K562 (cell line): ENCODE data around the gene PSMD4. TPM values are rescaled to one million over a fixed set of nuclear protein-coding genes. Genes with fewer than 3 reads are reported as not detected.

Source experiments
- CBX8 ChIP-seq: fragments of 200-600 bp; sonication (generic); IDR thresholded peaks from 2 replicates; pipeline ENCODE4 v1.6.1; 2012; ENCODE audit warnings: borderline replicate concordance, mixed run types, low read depth, mild to moderate bottlenecking, moderate library complexity, mixed read lengths, low read length, control low read depth, inconsistent platforms; ENCODE audit not compliant: poor library complexity, severe bottlenecking; ENCODE audit errors: extremely low read depth
- CEBPG ChIP-seq, 3 experiments: fragments of 200-800 bp in 1 of 3; sonication (Bioruptor generic) in 1 of 3; sonication (generic) in 1 of 3; formaldehyde crosslinking in 1 of 3; IDR thresholded peaks in 2 of 3; conservative IDR thresholded peaks in 1 of 3; 2 replicates each; pipeline versions ENCODE4 v1.6.1 to v1.8.0; 2016 to 2022; ENCODE audit warnings: missing compliant biosample characterization in 2 of 3, missing genetic modification characterization in 2 of 3, mild to moderate bottlenecking in 1 of 3, missing genetic modification reagents in 1 of 3
- CSDE1 ChIP-seq, 2 experiments: fragments of 450-650 bp; IDR thresholded peaks; 2 replicates each; pipeline ENCODE4 v1.6.1; 2016; ENCODE audit warnings: mild to moderate bottlenecking in 1 of 2
- ETV5 ChIP-seq: sonication (generic); formaldehyde crosslinking; IDR thresholded peaks from 2 replicates; pipeline ENCODE4 v1.4.0; 2020; ENCODE audit warnings: low read depth, mild to moderate bottlenecking, missing genetic modification reagents
- HMG20A ChIP-seq: fragments of 450-650 bp; formaldehyde crosslinking; conservative IDR thresholded peaks from 2 replicates; pipeline ENCODE4 v1.4.0; 2020; ENCODE audit warnings: mild to moderate bottlenecking, mixed read lengths
- MAFF ChIP-seq: IDR thresholded peaks from 2 replicates; pipeline ENCODE4 v1.6.1; 2012; ENCODE audit warnings: low read length, improper control_type of control experiment
- NFE2L1 ChIP-seq: fragments of 450-650 bp; IDR thresholded peaks from 2 replicates; pipeline ENCODE4 v1.6.1; 2016; ENCODE audit warnings: missing genetic modification characterization, low read depth, mild to moderate bottlenecking, missing compliant biosample characterization, moderate library complexity, borderline replicate concordance
- NONO ChIP-seq, 2 experiments: fragments of 200-400 bp in 1 of 2; fragments of 450-650 bp in 1 of 2; formaldehyde crosslinking in 1 of 2; IDR thresholded peaks; 2 replicates each; pipeline ENCODE4 v1.6.1; 2017; ENCODE audit warnings: low read depth in 2 of 2, mild to moderate bottlenecking in 2 of 2, moderate library complexity in 2 of 2, low read length in 1 of 2
- POLR3A ChIP-seq: IDR thresholded peaks from 2 replicates; pipeline ENCODE4 v1.6.1; 2011; ENCODE audit warnings: borderline replicate concordance, mild to moderate bottlenecking, moderate library complexity; ENCODE audit not compliant: insufficient read length, insufficient read depth; ENCODE audit errors: extremely low read depth
- TCF7 ChIP-seq: sonication (generic); IDR thresholded peaks from 2 replicates; pipeline ENCODE4 v1.6.1; 2016; ENCODE audit warnings: antibody characterized with exemption, borderline replicate concordance
- XRCC3 ChIP-seq: fragments of 450-650 bp; IDR thresholded peaks from 2 replicates; pipeline ENCODE4 v1.6.1; 2017; ENCODE audit warnings: mild to moderate bottlenecking, moderate library complexity
- ZC3H11A ChIP-seq: IDR thresholded peaks from 2 replicates; pipeline ENCODE4 v1.6.1; 2012; ENCODE audit warnings: low read depth, low read length, improper control_type of control experiment
- ZC3H8 ChIP-seq: fragments of 450-650 bp; IDR thresholded peaks from 2 replicates; pipeline ENCODE4 v1.6.1; 2017
- ZNF134 ChIP-seq: fragments of 250-450 bp; sonication (Bioruptor Pico); conservative IDR thresholded peaks from 2 replicates; pipeline ENCODE4 v1.4.0; 2020
- ZNF165 ChIP-seq: fragments of 250-450 bp; sonication (Bioruptor Pico); IDR thresholded peaks from 2 replicates; pipeline ENCODE4 v1.4.0; 2020; ENCODE audit warnings: borderline replicate concordance
- ZNF274 ChIP-seq: IDR thresholded peaks from 2 replicates; pipeline ENCODE4 v1.6.1; 2011; ENCODE audit warnings: low read depth, mild to moderate bottlenecking, low read length, moderate library complexity, borderline replicate concordance
- ZNF764 ChIP-seq: fragments of 250-450 bp; sonication (Bioruptor Pico); IDR thresholded peaks from 2 replicates; pipeline ENCODE4 v1.4.0; 2020; ENCODE audit warnings: low read depth, mild to moderate bottlenecking, moderate library complexity
- ZNF77 ChIP-seq: fragments of 250-450 bp; sonication (Bioruptor Pico); IDR thresholded peaks from 2 replicates; pipeline ENCODE4 v1.5.0; 2020
- polyA plus RNA-seq, 8 experiments: library from polyadenylated mRNA; depleted of rRNA in 4 of 8; stranded (reverse) in 5 of 8; unstranded in 3 of 8; fragments of >200 nt; fragmentation: Nextera tagmentation in 2 of 8; fragmentation: Illumina TruSeq in 1 of 8; extraction: Ambion mirVana in 2 of 8; extraction: Trizol in 1 of 8; gene quantifications; 2 replicates each; pipeline versions ENCODE4 v1.2.1 to v1.2.3, GENCODE V29; 2011 to 2014; ENCODE audit warnings: inconsistent platforms in 1 of 8, missing spikeins in 1 of 8
- total RNA-seq, 7 experiments: library from RNA; depleted of rRNA in 6 of 7; stranded (reverse); fragments of >200 nt in 6 of 7; fragmentation: Illumina TruSeq in 2 of 7; extraction: Trizol in 2 of 7; gene quantifications; 2 replicates each; pipeline versions ENCODE4 v1.2.1 to v1.2.3, GENCODE V29; 2011 to 2021; ENCODE audit warnings: low replicate concordance in 1 of 7
- TF ChIP-seq, protein P1 (sequence below): sonication (generic); formaldehyde crosslinking; IDR thresholded peaks from 2 replicates; pipeline ENCODE4 v1.8.0; 2022; ENCODE audit warnings: missing genetic modification reagents, mild to moderate bottlenecking, moderate library complexity, borderline replicate concordance
- TF ChIP-seq, protein P2 (sequence below): fragments of 450-650 bp; IDR thresholded peaks from 2 replicates; pipeline ENCODE4 v1.6.1; 2018; ENCODE audit warnings: mild to moderate bottlenecking, low read depth; ENCODE audit not compliant: partially characterized antibody
- TF ChIP-seq, protein P3 (sequence below): fragments of 250-450 bp; sonication (Bioruptor Pico); IDR thresholded peaks from 2 replicates; pipeline ENCODE4 v1.8.0; 2022; ENCODE audit warnings: moderate library complexity, mild to moderate bottlenecking, inconsistent platforms
- TF ChIP-seq, protein P4 (sequence below): fragments of 450-650 bp; IDR thresholded peaks from 2 replicates; pipeline ENCODE4 v1.6.1; 2017; ENCODE audit warnings: mild to moderate bottlenecking, moderate library complexity

The PSMD4 gene
- total and polyA plus RNA-seq, 9 of the 15 experiments (the other 6 are each of a cell fraction or from before 2014, with no cell fraction given): 194 to 353 (median 295) TPM

DNA sequence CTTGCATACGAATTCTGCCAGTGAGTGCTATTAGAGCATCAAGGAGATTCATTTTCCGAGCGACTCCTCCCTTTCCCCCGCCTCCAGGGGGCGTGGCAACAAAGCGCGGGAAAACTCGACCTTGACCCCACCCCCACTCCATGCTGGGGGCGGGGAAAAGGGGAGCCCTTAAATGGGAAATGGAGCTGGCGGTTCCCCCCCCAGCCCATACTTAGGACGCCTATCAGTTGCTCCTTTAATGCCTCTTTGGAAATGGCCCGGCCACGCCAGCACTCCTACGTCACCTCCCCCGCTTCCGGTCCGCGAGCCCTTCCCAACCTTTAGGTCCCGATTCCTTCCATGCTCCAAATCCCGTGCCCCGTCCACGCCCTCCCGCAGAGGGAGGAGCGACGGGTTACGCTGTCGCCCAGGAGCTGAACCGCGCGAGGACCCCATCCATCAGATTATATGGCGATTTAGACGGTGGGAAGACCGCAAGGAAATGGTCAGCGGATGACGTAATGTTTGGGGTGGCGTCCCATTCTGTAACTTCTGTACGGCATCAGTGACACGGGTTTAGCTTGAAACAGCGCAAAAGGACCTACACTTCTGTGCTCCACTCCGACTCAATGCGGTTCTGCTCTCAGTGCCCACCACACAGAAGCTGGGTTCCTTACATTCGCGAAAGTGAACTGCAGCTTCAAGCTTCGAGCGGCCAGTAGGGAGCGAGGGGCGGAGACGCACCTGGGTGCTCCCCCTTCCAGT lies 26.9 kb downstream of the PSMD4 start (continued):
- no peak for TF ChIP-seq CBX8
- TF ChIP-seq, protein P1, sequence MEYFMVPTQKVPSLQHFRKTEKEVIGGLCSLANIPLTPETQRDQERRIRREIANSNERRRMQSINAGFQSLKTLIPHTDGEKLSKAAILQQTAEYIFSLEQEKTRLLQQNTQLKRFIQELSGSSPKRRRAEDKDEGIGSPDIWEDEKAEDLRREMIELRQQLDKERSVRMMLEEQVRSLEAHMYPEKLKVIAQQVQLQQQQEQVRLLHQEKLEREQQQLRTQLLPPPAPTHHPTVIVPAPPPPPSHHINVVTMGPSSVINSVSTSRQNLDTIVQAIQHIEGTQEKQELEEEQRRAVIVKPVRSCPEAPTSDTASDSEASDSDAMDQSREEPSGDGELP (CRISPR knock-in tag): peak; percentile 78; the same call in 1 of the 2 replicates
- TF ChIP-seq CSDE1 (IDR thresholded peaks at IDR 0.05): peak in 1 of 2 experiments; percentile 58; a peak in 1 of 4 replicates
- no peak for TF ChIP-seq MAFF
- no peak for TF ChIP-seq ZNF274
- no peak for TF ChIP-seq POLR3A
- no peak for TF ChIP-seq ZNF165 (CRISPR knock-in tag)
- TF ChIP-seq ETV5 (CRISPR knock-in tag): peak; percentile 90
- TF ChIP-seq, protein P2, sequence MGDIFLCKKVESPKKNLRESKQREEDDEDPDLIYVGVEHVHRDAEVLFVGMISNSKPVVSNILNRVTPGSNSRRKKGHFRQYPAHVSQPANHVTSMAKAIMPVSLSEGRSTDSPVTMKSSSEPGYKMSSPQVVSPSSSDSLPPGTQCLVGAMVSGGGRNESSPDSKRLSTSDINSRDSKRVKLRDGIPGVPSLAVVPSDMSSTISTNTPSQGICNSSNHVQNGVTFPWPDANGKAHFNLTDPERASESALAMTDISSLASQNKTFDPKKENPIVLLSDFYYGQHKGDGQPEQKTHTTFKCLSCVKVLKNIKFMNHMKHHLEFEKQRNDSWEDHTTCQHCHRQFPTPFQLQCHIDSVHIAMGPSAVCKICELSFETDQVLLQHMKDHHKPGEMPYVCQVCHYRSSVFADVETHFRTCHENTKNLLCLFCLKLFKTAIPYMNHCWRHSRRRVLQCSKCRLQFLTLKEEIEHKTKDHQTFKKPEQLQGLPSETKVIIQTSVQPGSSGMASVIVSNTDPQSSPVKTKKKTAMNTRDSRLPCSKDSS: no peak
- TF ChIP-seq, protein P3, sequence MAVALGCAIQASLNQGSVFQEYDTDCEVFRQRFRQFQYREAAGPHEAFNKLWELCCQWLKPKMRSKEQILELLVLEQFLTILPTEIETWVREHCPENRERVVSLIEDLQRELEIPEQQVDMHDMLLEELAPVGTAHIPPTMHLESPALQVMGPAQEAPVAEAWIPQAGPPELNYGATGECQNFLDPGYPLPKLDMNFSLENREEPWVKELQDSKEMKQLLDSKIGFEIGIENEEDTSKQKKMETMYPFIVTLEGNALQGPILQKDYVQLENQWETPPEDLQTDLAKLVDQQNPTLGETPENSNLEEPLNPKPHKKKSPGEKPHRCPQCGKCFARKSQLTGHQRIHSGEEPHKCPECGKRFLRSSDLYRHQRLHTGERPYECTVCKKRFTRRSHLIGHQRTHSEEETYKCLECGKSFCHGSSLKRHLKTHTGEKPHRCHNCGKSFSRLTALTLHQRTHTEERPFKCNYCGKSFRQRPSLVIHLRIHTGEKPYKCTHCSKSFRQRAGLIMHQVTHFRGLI (CRISPR knock-in tag): no peak
- TF ChIP-seq TCF7: no peak; the same call in 1 of the 2 replicates
- peak; percentile 91 for TF ChIP-seq CEBPG (CRISPR knock-in tag; IDR thresholded peaks at IDR 0.05)
- peak; percentile 93 to 97 for TF ChIP-seq CEBPG (tag; conservative IDR thresholded peaks at IDR 0.05 in 1 of 2, IDR thresholded peaks at IDR 0.05 in 1 of 2)
- no peak for TF ChIP-seq ZNF134 (CRISPR knock-in tag)
- no peak for TF ChIP-seq NFE2L1 (tag)
- TF ChIP-seq NONO (IDR thresholded peaks at IDR 0.05; ENCODE audit: low read depth in 2 of 2, low read length in 1 of 2): peak in 1 of 2 experiments; percentile 7; a peak in 1 of 4 replicates
- no peak for TF ChIP-seq ZNF764 (CRISPR knock-in tag)
- TF ChIP-seq ZC3H8: no peak
- no peak for TF ChIP-seq HMG20A (CRISPR knock-in tag)
- no peak for TF ChIP-seq XRCC3
- TF ChIP-seq ZC3H11A: no peak
- no peak for TF ChIP-seq ZNF77 (CRISPR knock-in tag)
- TF ChIP-seq, protein P4, sequence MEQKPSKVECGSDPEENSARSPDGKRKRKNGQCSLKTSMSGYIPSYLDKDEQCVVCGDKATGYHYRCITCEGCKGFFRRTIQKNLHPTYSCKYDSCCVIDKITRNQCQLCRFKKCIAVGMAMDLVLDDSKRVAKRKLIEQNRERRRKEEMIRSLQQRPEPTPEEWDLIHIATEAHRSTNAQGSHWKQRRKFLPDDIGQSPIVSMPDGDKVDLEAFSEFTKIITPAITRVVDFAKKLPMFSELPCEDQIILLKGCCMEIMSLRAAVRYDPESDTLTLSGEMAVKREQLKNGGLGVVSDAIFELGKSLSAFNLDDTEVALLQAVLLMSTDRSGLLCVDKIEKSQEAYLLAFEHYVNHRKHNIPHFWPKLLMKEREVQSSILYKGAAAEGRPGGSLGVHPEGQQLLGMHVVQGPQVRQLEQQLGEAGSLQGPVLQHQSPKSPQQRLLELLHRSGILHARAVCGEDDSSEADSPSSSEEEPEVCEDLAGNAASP: no peak
